IPS DF 6.9 (cell line): Measurements from ENCODE around the gene SRP9.
"Not testable (repeated sequence)": the region's sequence is repeated elsewhere in the genome, so short reads cannot be mapped to it uniquely, and the experiment has no call there.

Source experiments
- DNase-seq: peaks from one replicate; pipeline ENCODE4 v3.0.0-alpha.2; 2013; ENCODE audit warnings: low read depth, low spot score
- H3K27ac ChIP-seq: one replicate; pipeline ENCODE4 v1.5.1; 2013; ENCODE audit warnings: low read length, control low read depth
- H3K27me3 ChIP-seq: 2 replicates; pipeline ENCODE4 v1.6.1; 2013; ENCODE audit warnings: mild to moderate bottlenecking, low read length; ENCODE audit not compliant: control insufficient read depth, insufficient read depth
- H3K36me3 ChIP-seq: 2 replicates; pipeline ENCODE4 v1.6.1; 2013; ENCODE audit warnings: low read length; ENCODE audit not compliant: control insufficient read depth, insufficient read depth
- H3K4me1 ChIP-seq: 2 replicates; pipeline ENCODE4 v1.6.1; 2013; ENCODE audit warnings: low read length; ENCODE audit not compliant: control insufficient read depth, insufficient read depth
- H3K4me3 ChIP-seq: 2 replicates; pipeline ENCODE4 v1.5.1; 2013; ENCODE audit warnings: mild to moderate bottlenecking, low read length
- H3K9me3 ChIP-seq: 2 replicates; pipeline ENCODE4 v1.6.1; 2013; ENCODE audit warnings: low read length, inconsistent platforms; ENCODE audit not compliant: control insufficient read depth, insufficient read depth
- WGBS: extraction: QIAGEN DNeasy Blood & Tissue Kit; methylation state at CpG from one replicate; pipeline ENCODE4 v1.1.7; 2013; ENCODE audit warnings: mixed read lengths, missing lambda C conversion rate; ENCODE audit not compliant: insufficient read length, insufficient coverage; 5-methylcytosine and 5-hydroxymethylcytosine counted together

Gene SRP9

GRCh38 chr1:225755671-225756319 is 21.8 kb upstream of the SRP9 start:
- Histone ChIP-seq H3K36me3 (no peaks in the 10 kb centered on the region), H3K9me3 (no peaks in the 10 kb centered on the region), H3K4me1 (no peaks in the 10 kb centered on the region; the same call in 1 of the 2 replicates), H3K4me3 (no peak overlapping the region), H3K27me3 (no peaks in the 10 kb centered on the region), H3K27ac (no peak overlapping the region)
- no peak for DNase-seq
- WGBS, result no CpG with 5 or more reads among the region's 9 CpGs

- no peak overlapping the region for H3K27ac ChIP-seq
- H3K9me3 ChIP-seq, result no peaks in the 10 kb centered on the region
- no peaks in the 10 kb centered on the region for H3K27me3 ChIP-seq
- no CpG with 5 or more reads among the region's 10 CpGs for WGBS
- no peak for DNase-seq
- H3K4me1 ChIP-seq, result no peaks in the 10 kb centered on the region; the same call in 1 of the 2 replicates
- no peaks in the 10 kb centered on the region for H3K36me3 ChIP-seq
- no peak overlapping the region for H3K4me3 ChIP-seq
Measured at GRCh38 chr1:225757927-225758656, 19.5 kb upstream of the SRP9 start.

- DNase-seq, H3K4me3 ChIP-seq, H3K27ac ChIP-seq, H3K27me3 ChIP-seq, H3K4me1 ChIP-seq, H3K36me3 ChIP-seq, H3K9me3 ChIP-seq: not testable (repeated sequence)
- WGBS, result no CpG with 5 or more reads among the region's 5 CpGs
Measured at GRCh38 chr1:225759972-225760371, 17.7 kb upstream of the SRP9 start.

GRCh38 chr1:225760531-225760930 is 17.1 kb upstream of the SRP9 start:
- no CpG with 5 or more reads among the region's 6 CpGs for WGBS
- DNase-seq, result no peak
- Histone ChIP-seq H3K27me3 (no peaks in the 10 kb centered on the region), H3K27ac (no peak overlapping the region), H3K4me1 (no peaks in the 10 kb centered on the region; the same call in 1 of the 2 replicates), H3K9me3 (no peaks in the 10 kb centered on the region), H3K36me3 (no peaks in the 10 kb centered on the region), H3K4me3 (no peak overlapping the region)

GRCh38 chr1:225761395-225761794 is 16.2 kb upstream of the SRP9 start:
- DNase-seq, result not testable (repeated sequence)

GRCh38 chr1:225762002-225762441 is 15.6 kb upstream of the SRP9 start:
- no peaks in the 10 kb centered on the region for H3K9me3 ChIP-seq
- no peak overlapping the region for H3K27ac ChIP-seq
- H3K4me1 ChIP-seq, result no peaks in the 10 kb centered on the region
- H3K27me3 ChIP-seq, result no peaks in the 10 kb centered on the region
- no peak overlapping the region for H3K4me3 ChIP-seq
- no CpG with 5 or more reads among the region's 5 CpGs for WGBS
- DNase-seq, result no peak
- no peaks in the 10 kb centered on the region for H3K36me3 ChIP-seq

More at GRCh38 chr1:225761395-225761794, 16.2 kb upstream of the SRP9 start:
- H3K4me3 ChIP-seq, H3K9me3 ChIP-seq, H3K27ac ChIP-seq, H3K4me1 ChIP-seq, H3K36me3 ChIP-seq, H3K27me3 ChIP-seq: not testable (repeated sequence)
- WGBS, result no CpG with 5 or more reads among the region's 6 CpGs

GRCh38 chr1:225762444-225762843 is 15.2 kb upstream of the SRP9 start:
- Histone ChIP-seq H3K4me1 (no peaks in the 10 kb centered on the region; the same call in 1 of the 2 replicates), H3K36me3 (no peaks in the 10 kb centered on the region), H3K27me3 (no peaks in the 10 kb centered on the region), H3K27ac (no peak overlapping the region), H3K4me3 (no peak overlapping the region), H3K9me3 (no peaks in the 10 kb centered on the region)
- DNase-seq, result no peak
- WGBS, result no CpG with 5 or more reads among the region's 5 CpGs

GRCh38 chr1:225763716-225764548 is 13.7 kb upstream of the SRP9 start:
- H3K4me1 ChIP-seq, result peaks cover 2% of the 10 kb centered on the region
- no peak for DNase-seq

GRCh38 chr1:225765982-225766674 is 11.5 kb upstream of the SRP9 start:
- H3K4me1 ChIP-seq, result peaks cover 2% of the 10 kb centered on the region
- no peak for DNase-seq
- no CpG with 5 or more reads among the region's 6 CpGs for WGBS
- H3K36me3 ChIP-seq, result no peaks in the 10 kb centered on the region
- H3K9me3 ChIP-seq, result no peaks in the 10 kb centered on the region
- H3K4me3 ChIP-seq, result no peak overlapping the region
- H3K27me3 ChIP-seq, result no peaks in the 10 kb centered on the region
- H3K27ac ChIP-seq, result no peak overlapping the region

More at GRCh38 chr1:225763716-225764548, 13.7 kb upstream of the SRP9 start:
- H3K4me3 ChIP-seq, result no peak overlapping the region
- no peak overlapping the region for H3K27ac ChIP-seq
- H3K9me3 ChIP-seq, result no peaks in the 10 kb centered on the region
- H3K27me3 ChIP-seq, result no peaks in the 10 kb centered on the region
- H3K36me3 ChIP-seq, result no peaks in the 10 kb centered on the region
- no CpG with 5 or more reads among the region's 9 CpGs for WGBS
